ENCODE data around the gene ANXA5.

The ANXA5 gene

GRCh38 chr4:121711263-121712000 is 14.7 kb upstream of the ANXA5 start:
- no peak for DNase-seq

GRCh38 chr4:121709766-121710405 is 13.1 kb upstream of the ANXA5 start:
- DNase-seq = no peak

GRCh38 chr4:121707344-121707743 is 10.6 kb upstream of the ANXA5 start:
- no peak for DNase-seq

- no peak for DNase-seq
Observed at GRCh38 chr4:121706595-121707021, 9.8 kb upstream of the ANXA5 start.

GRCh38 chr4:121705521-121705920 is 8.7 kb upstream of the ANXA5 start:
- DNase-seq = no peak

- no peak for DNase-seq
Observed at GRCh38 chr4:121702136-121702535, 5.4 kb upstream of the ANXA5 start.

- no peak for DNase-seq
Observed at GRCh38 chr4:121701263-121701662, 4.5 kb upstream of the ANXA5 start.

- DNase-seq = no peak
Observed at GRCh38 chr4:121698236-121698671, 1.5 kb upstream of the ANXA5 start.

- DNase-seq = no peak
Observed at GRCh38 chr4:121697564-121697963, 784 bp upstream of the ANXA5 start.

- no peak for DNase-seq
Observed at GRCh38 chr4:121696170-121696580, 605 bp downstream of the ANXA5 start.

GRCh38 chr4:121693886-121694285 is 2.9 kb downstream of the ANXA5 start:
- no peak for DNase-seq

GRCh38 chr4:121693450-121693849 is 3.3 kb downstream of the ANXA5 start:
- DNase-seq = no peak

GRCh38 chr4:121692261-121692660 is 4.5 kb downstream of the ANXA5 start:
- DNase-seq = no peak

GRCh38 chr4:121690001-121690400 is 6.8 kb downstream of the ANXA5 start:
- no peak for DNase-seq

GRCh38 chr4:121688701-121689100 is 8.1 kb downstream of the ANXA5 start:
- DNase-seq = no peak

- DNase-seq = no peak
Observed at GRCh38 chr4:121688261-121688660, 8.5 kb downstream of the ANXA5 start.

GRCh38 chr4:121686255-121686654 is 10.5 kb downstream of the ANXA5 start:
- no peak for DNase-seq

GRCh38 chr4:121685257-121685656 is 11.5 kb downstream of the ANXA5 start:
- no peak for DNase-seq

- no peak for DNase-seq
Observed at GRCh38 chr4:121684561-121684960, 12.2 kb downstream of the ANXA5 start.

GRCh38 chr4:121684016-121684415 is 12.8 kb downstream of the ANXA5 start:
- DNase-seq = no peak

- DNase-seq = no peak
Observed at GRCh38 chr4:121680571-121680970, 16.2 kb downstream of the ANXA5 start.

GRCh38 chr4:121679951-121680350 is 16.8 kb downstream of the ANXA5 start:
- no peak for DNase-seq

- DNase-seq = no peak
Observed at GRCh38 chr4:121679267-121679666, 17.5 kb downstream of the ANXA5 start.

- no peak for DNase-seq
Observed at GRCh38 chr4:121677524-121677923, 19.3 kb downstream of the ANXA5 start.

All from NCI-H748 treated with DMSO at 0.1 percent for 48 hours (cell line).